DND-41 (cell line): ENCODE results near the gene NEU4.
"Not testable (repeated sequence)": the region's sequence is repeated elsewhere in the genome, so short reads cannot be mapped to it uniquely, and the experiment has no call there.

Experiments
- ATAC-seq: fragments of 200-7000 bp; cut with Tn5 transposase; 3 replicates; pipeline ENCODE4 v1.9.1; 2021; ENCODE audit warnings: low read depth; ENCODE audit not compliant: insufficient read depth
- DNase-seq: peaks from one replicate; pipeline ENCODE4 v3.0.0-alpha.2; 2020
- H2AFZ ChIP-seq: 2 replicates; pipeline ENCODE4 v1.6.0; 2012; ENCODE audit warnings: low read depth, low read length
- H3K27ac ChIP-seq: 2 replicates; pipeline ENCODE4 v1.5.1; 2012; ENCODE audit warnings: low read length, inconsistent platforms
- H3K27me3 ChIP-seq: fragments of 200-600 bp; sonication (generic); 2 replicates; pipeline ENCODE4 v1.6.0; 2012; ENCODE audit warnings: low read length, mild to moderate bottlenecking, inconsistent platforms; ENCODE audit not compliant: insufficient read depth, poor library complexity
- H3K36me3 ChIP-seq: 2 replicates; pipeline ENCODE4 v1.5.1; 2012; ENCODE audit warnings: low read length, inconsistent platforms; ENCODE audit not compliant: insufficient read depth
- H3K4me1 ChIP-seq: 2 replicates; pipeline ENCODE4 v1.5.1; 2012; ENCODE audit warnings: mild to moderate bottlenecking, low read length; ENCODE audit not compliant: insufficient read depth
- H3K4me2 ChIP-seq: 2 replicates; pipeline ENCODE4 v1.6.0; 2012; ENCODE audit warnings: mild to moderate bottlenecking, moderate library complexity, low read length, inconsistent platforms; ENCODE audit not compliant: insufficient read depth
- H3K4me3 ChIP-seq, 2 experiments: fragments of 200-600 bp in 1 of 2; shearing (Covaris generic) in 1 of 2; 2 replicates each; pipeline ENCODE4 v1.5.1; 2012 to 2016; ENCODE audit warnings: inconsistent platforms in 2 of 2, low read length in 2 of 2, mild to moderate bottlenecking in 2 of 2, low read depth in 1 of 2, moderate library complexity in 1 of 2
- H3K79me2 ChIP-seq: 2 replicates; pipeline ENCODE4 v1.6.0; 2012; ENCODE audit warnings: low read length, inconsistent platforms; ENCODE audit not compliant: insufficient read depth
- H3K9ac ChIP-seq: 2 replicates; pipeline ENCODE4 v1.6.0; 2012; ENCODE audit warnings: low read depth, mild to moderate bottlenecking, inconsistent platforms, low read length, moderate library complexity
- H3K9me3 ChIP-seq: 2 replicates; pipeline ENCODE4 v1.5.1; 2012; ENCODE audit warnings: low read length, moderate library complexity, mild to moderate bottlenecking, inconsistent platforms; ENCODE audit not compliant: insufficient read depth, severe bottlenecking
- H4K20me1 ChIP-seq: 2 replicates; pipeline ENCODE4 v1.6.0; 2012; ENCODE audit warnings: low read length; ENCODE audit not compliant: insufficient read depth
- CTCF ChIP-seq: IDR thresholded peaks from 2 replicates; pipeline ENCODE4 v1.5.1; 2012; ENCODE audit warnings: borderline replicate concordance, low read length, moderate library complexity, mild to moderate bottlenecking; ENCODE audit not compliant: poor library complexity, severe bottlenecking; ENCODE audit errors: extremely low read depth
- EZH2 ChIP-seq: IDR thresholded peaks from 3 replicates; pipeline ENCODE4 v1.6.1; 2012; ENCODE audit warnings: borderline replicate concordance, low read depth, mild to moderate bottlenecking, moderate library complexity, low read length, inconsistent platforms; ENCODE audit not compliant: severe bottlenecking

NEU4 gene

GRCh38 chr2:241788135-241788534 is 20.9 kb upstream of the NEU4 start:
- H3K27ac ChIP-seq = no peak overlapping the region
- no peaks in the 10 kb centered on the region for H3K4me1 ChIP-seq
- no peaks in the 10 kb centered on the region for H3K9me3 ChIP-seq
- no peak overlapping the region for H3K9ac ChIP-seq
- no peak overlapping the region for H2AFZ ChIP-seq
- H3K27me3 ChIP-seq = no peaks in the 10 kb centered on the region
- ATAC-seq = no peak
- no peak for DNase-seq
- H3K4me3 ChIP-seq = no peak overlapping the region
- H3K79me2 ChIP-seq = no peaks in the 10 kb centered on the region
- H3K4me2 ChIP-seq = no peak overlapping the region
- TF ChIP-seq EZH2 (no peak), CTCF (no peak)
- no peaks in the 10 kb centered on the region for H4K20me1 ChIP-seq
- H3K36me3 ChIP-seq = no peaks in the 10 kb centered on the region

GRCh38 chr2:241788572-241788971 is 20.4 kb upstream of the NEU4 start:
- H3K9me3 ChIP-seq = no peaks in the 10 kb centered on the region
- H3K4me1 ChIP-seq = no peaks in the 10 kb centered on the region
- no peak overlapping the region for H3K27ac ChIP-seq
- no peak overlapping the region for H3K9ac ChIP-seq
- no peaks in the 10 kb centered on the region for H3K27me3 ChIP-seq
- H3K4me3 ChIP-seq = no peak overlapping the region
- no peak overlapping the region for H3K4me2 ChIP-seq
- ATAC-seq (no peak), DNase-seq (no peak)
- TF ChIP-seq EZH2 (no peak), CTCF (no peak)
- no peaks in the 10 kb centered on the region for H4K20me1 ChIP-seq
- H2AFZ ChIP-seq = no peak overlapping the region
- H3K36me3 ChIP-seq = no peaks in the 10 kb centered on the region
- no peaks in the 10 kb centered on the region for H3K79me2 ChIP-seq

- H3K9me3 ChIP-seq, H3K9ac ChIP-seq, H4K20me1 ChIP-seq, ATAC-seq, H3K4me2 ChIP-seq, H3K4me1 ChIP-seq, H3K27me3 ChIP-seq, H2AFZ ChIP-seq, H3K27ac ChIP-seq, DNase-seq, H3K79me2 ChIP-seq, H3K36me3 ChIP-seq, H3K4me3 ChIP-seq: not testable (repeated sequence)
These were observed 17.6 kb upstream of the NEU4 start for GRCh38 chr2:241791385-241791784.

GRCh38 chr2:241793385-241793784 is 15.6 kb upstream of the NEU4 start:
- H3K4me1 ChIP-seq = no peaks in the 10 kb centered on the region
- no peaks in the 10 kb centered on the region for H3K36me3 ChIP-seq
- no peaks in the 10 kb centered on the region for H3K9me3 ChIP-seq
- DNase-seq (no peak), ATAC-seq (no peak)
- H3K9ac ChIP-seq = no peak overlapping the region
- no peak overlapping the region for H3K4me2 ChIP-seq
- H2AFZ ChIP-seq = no peak overlapping the region
- H3K27me3 ChIP-seq = no peaks in the 10 kb centered on the region
- no peak overlapping the region for H3K4me3 ChIP-seq
- H3K79me2 ChIP-seq = no peaks in the 10 kb centered on the region
- no peak overlapping the region for H3K27ac ChIP-seq
- TF ChIP-seq EZH2 (no peak), CTCF (no peak)
- H4K20me1 ChIP-seq = no peaks in the 10 kb centered on the region; the same call in 1 of the 2 replicates
